ENCODE measurements around the gene RPL15. TPM values are rescaled to one million over a fixed set of nuclear protein-coding genes. Genes with fewer than 3 reads are reported as not detected.

Gene RPL15
- total and polyA plus RNA-seq, 2 of the 13 experiments (the other 11 are each of a cell fraction or from before 2014, with no cell fraction given), result 1,297 to 3,693 TPM

DNA sequence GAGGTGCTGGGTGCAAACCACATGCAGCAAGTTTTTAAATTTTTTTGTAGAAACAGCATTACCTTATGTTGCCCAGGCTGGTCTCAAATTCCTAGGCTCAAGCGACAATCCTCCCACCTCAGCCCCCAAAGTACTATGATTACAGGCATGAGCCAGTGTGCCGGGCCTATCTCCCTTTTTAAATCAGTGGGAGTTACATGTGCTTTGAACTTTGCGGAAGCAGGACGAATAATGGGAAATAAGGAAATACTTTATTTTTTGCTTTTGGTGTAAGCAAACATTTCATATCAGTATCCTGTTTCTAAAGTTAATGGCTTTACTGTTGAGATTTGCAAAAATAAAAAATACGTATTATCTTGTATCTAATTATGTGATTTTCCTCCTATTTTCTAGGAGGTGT is 37.2 kb downstream of the RPL15 start:
- ChIA-PET CTCF (ENCODE audit: low intra/inter-chr PET ratio, low total read pairs) (no interaction called here), POLR2A (interaction anchor here (1.0 kb wide), 1 partner anchor 37 kb away, joined by 4 read pairs; the partner anchor contains the start of genes NKIRAS1 and RPL15)
- no peak for TF ChIP-seq HOXA5 (CRISPR knock-in tag; IDR thresholded peaks at IDR 0.05)
- TF ChIP-seq ZEB1 (IDR thresholded peaks at IDR 0.05; ENCODE audit: insufficient replicate concordance, low read depth), result no peak
- TF ChIP-seq FOXA1 (IDR thresholded peaks at IDR 0.05), result no peak
- no peak for TF ChIP-seq FOXA1 (CRISPR knock-in tag; IDR thresholded peaks at IDR 0.05)
- H3K79me2 ChIP-seq (ENCODE audit: insufficient read depth, low read length), result peaks cover 40% of the 10 kb centered on the region
- intact Hi-C loops (cut with micrococcal nuclease; ENCODE audit: unreplicated experiment), result no loop called here
- no peak overlapping the region for H3K4me2 ChIP-seq (ENCODE audit: low read depth, low read length)
- H3K27ac ChIP-seq (ENCODE audit: extremely low read length, insufficient read depth, low read length), result no peak overlapping the region
- peaks cover 22% of the 10 kb centered on the region for H3K4me1 ChIP-seq (ENCODE audit: insufficient read depth, low read length)
- H3K36me3 ChIP-seq (replicated peaks in 1 of 2; ENCODE audit: control insufficient read depth in 1 of 2, insufficient read depth in 2 of 2, low read length in 2 of 2), result peaks cover 0 to 26% of the 10 kb centered on the region in 2 experiments; a peak in 2 of 5 replicates
- H3K9ac ChIP-seq (ENCODE audit: insufficient read depth, low read depth, low read length), result no peak overlapping the region
- in situ Hi-C loops (cut with HindIII; ENCODE audit: extremely low pct_ligation_motif_present, low pct_unique_long_range_greater_than_20kb), result no loop called here
- WGBS (ENCODE audit: low lambda C conversion rate), result 96% methylated on average over 5 of the region's 5 CpGs
- no peaks in the 10 kb centered on the region for H3K9me3 ChIP-seq (ENCODE audit: low read length)
- no peak overlapping the region for H3K4me3 ChIP-seq (replicated peaks in 1 of 3; ENCODE audit: insufficient read depth in 1 of 3, low read depth in 2 of 3, low read length in 3 of 3)
- DNase-seq (ENCODE audit: low spot score), result no peak
- H4K20me1 ChIP-seq (ENCODE audit: insufficient read depth, low read length), result peaks cover 24% of the 10 kb centered on the region
- no peak for FAIRE-seq
- no peaks in the 10 kb centered on the region for H3K27me3 ChIP-seq (ENCODE audit: control insufficient read depth in 1 of 2, insufficient read depth in 2 of 2, low read length in 2 of 2)
- ATAC-seq, result no peak
- no TSS peak for BruUV-seq (replicated peaks)
- H2AFZ ChIP-seq (ENCODE audit: low read length), result no peak overlapping the region

DNA sequence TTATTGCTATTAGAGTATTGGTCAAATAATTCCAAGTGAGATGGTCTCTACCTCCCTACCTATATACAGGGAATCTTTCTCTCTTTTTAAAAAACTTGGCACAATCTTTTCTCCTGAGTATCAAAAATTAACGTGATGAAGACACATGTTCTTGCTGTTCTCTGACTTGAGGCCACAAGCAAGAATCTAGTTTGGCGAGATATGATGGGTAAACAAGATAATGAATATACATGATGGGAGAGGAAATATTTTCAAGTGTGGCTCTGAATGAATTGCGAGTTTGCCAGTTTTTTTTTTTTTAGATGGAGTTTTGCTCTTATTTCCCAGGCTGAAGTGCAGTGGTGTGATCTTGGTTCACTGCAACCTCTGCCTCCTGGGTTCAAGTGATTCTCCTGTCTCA is 39.8 kb downstream of the RPL15 start:
- peaks cover 18% of the 10 kb centered on the region for H3K79me2 ChIP-seq (ENCODE audit: insufficient read depth, low read length)
- no peaks in the 10 kb centered on the region for H3K27me3 ChIP-seq (ENCODE audit: control insufficient read depth in 1 of 2, insufficient read depth in 2 of 2, low read length in 2 of 2)
- no peak for ATAC-seq
- H3K4me3 ChIP-seq (replicated peaks in 1 of 3; ENCODE audit: insufficient read depth in 1 of 3, low read depth in 2 of 3, low read length in 3 of 3), result no peak overlapping the region
- 95% methylated on average over 3 of the region's 3 CpGs for WGBS (ENCODE audit: low lambda C conversion rate)
- no peak overlapping the region for H3K4me2 ChIP-seq (ENCODE audit: low read depth, low read length)
- ChIA-PET POLR2A (interaction anchor here (0.9 kb wide), 1 partner anchor 35 kb away, joined by 4 read pairs; no protein-coding TSS in a partner anchor), CTCF (ENCODE audit: low intra/inter-chr PET ratio, low total read pairs) (no interaction called here)
- H3K9me3 ChIP-seq (ENCODE audit: low read length), result no peaks in the 10 kb centered on the region
- FAIRE-seq, result no peak
- H2AFZ ChIP-seq (ENCODE audit: low read length), result no peak overlapping the region
- H3K9ac ChIP-seq (ENCODE audit: insufficient read depth, low read depth, low read length), result no peak overlapping the region
- no peak overlapping the region for H3K27ac ChIP-seq (ENCODE audit: extremely low read length, insufficient read depth, low read length)
- no peak for DNase-seq (ENCODE audit: low spot score)
- H3K36me3 ChIP-seq (replicated peaks in 1 of 2; ENCODE audit: control insufficient read depth in 1 of 2, insufficient read depth in 2 of 2, low read length in 2 of 2), result peaks cover 0 to 35% of the 10 kb centered on the region in 2 experiments; a peak in 2 of 5 replicates
- no peak for TF ChIP-seq KMT2B (CRISPR knock-in tag; IDR thresholded peaks at IDR 0.05)
- no peak for TF ChIP-seq ZNF563 (CRISPR knock-in tag; IDR thresholded peaks at IDR 0.05)
- TF ChIP-seq E2F5 (CRISPR knock-in tag; conservative IDR thresholded peaks at IDR 0.05), result no peak
- TF ChIP-seq PREB (CRISPR knock-in tag; IDR thresholded peaks at IDR 0.05), result no peak
- TF ChIP-seq MYNN (CRISPR knock-in tag; IDR thresholded peaks at IDR 0.05; ENCODE audit: low read depth), result no peak
- TF ChIP-seq ZKSCAN1 (IDR thresholded peaks at IDR 0.05; ENCODE audit: low read length), result no peak
- no peak for TF ChIP-seq AGO1 (IDR thresholded peaks at IDR 0.05; ENCODE audit: low read depth, low read length, poor library complexity, severe bottlenecking)
- TF ChIP-seq, protein P1, sequence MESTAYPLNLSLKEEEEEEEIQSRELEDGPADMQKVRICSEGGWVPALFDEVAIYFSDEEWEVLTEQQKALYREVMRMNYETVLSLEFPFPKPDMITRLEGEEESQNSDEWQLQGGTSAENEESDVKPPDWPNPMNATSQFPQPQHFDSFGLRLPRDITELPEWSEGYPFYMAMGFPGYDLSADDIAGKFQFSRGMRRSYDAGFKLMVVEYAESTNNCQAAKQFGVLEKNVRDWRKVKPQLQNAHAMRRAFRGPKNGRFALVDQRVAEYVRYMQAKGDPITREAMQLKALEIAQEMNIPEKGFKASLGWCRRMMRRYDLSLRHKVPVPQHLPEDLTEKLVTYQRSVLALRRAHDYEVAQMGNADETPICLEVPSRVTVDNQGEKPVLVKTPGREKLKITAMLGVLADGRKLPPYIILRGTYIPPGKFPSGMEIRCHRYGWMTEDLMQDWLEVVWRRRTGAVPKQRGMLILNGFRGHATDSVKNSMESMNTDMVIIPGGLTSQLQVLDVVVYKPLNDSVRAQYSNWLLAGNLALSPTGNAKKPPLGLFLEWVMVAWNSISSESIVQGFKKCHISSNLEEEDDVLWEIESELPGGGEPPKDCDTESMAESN (CRISPR knock-in tag; conservative IDR thresholded peaks at IDR 0.05), result no peak
- no peak for TF ChIP-seq ZKSCAN8 (CRISPR knock-in tag; IDR thresholded peaks at IDR 0.05; ENCODE audit: borderline replicate concordance)
- H3K4me1 ChIP-seq (ENCODE audit: insufficient read depth, low read length), result 0 out of 2 replicates have a peak, but pooled peaks cover 8% of the 10 kb centered on the region
- no TSS peak for BruUV-seq (replicated peaks)
- H4K20me1 ChIP-seq (ENCODE audit: insufficient read depth, low read length), result peaks cover 6% of the 10 kb centered on the region; the same call in 1 of the 2 replicates
- intact Hi-C loops (cut with micrococcal nuclease; ENCODE audit: unreplicated experiment), result no loop called here
- in situ Hi-C loops (cut with HindIII; ENCODE audit: extremely low pct_ligation_motif_present, low pct_unique_long_range_greater_than_20kb), result no loop called here
